Esophagus muscularis mucosa (tissue), 4 donors: ENCODE data around the gene RIMS3.

Source experiments
- EP300 ChIP-seq: sonication (generic); formaldehyde crosslinking; IDR thresholded peaks from one replicate; pipeline ENCODE4 v1.6.1; 2017; ENCODE audit warnings: antibody characterized with exemption
- POLR2A ChIP-seq: fragments of 450-650 bp; IDR thresholded peaks from one replicate; pipeline ENCODE4 v1.6.1; 2017; ENCODE audit warnings: antibody characterized with exemption, moderate library complexity, mild to moderate bottlenecking, low read depth
- POLR2AphosphoS5 ChIP-seq, 2 donors: sonication (generic); formaldehyde crosslinking; IDR thresholded peaks; one replicate each; pipeline ENCODE4 v1.6.1; 2017; ENCODE audit warnings: antibody characterized with exemption in 2 of 2
- TF ChIP-seq, protein P1 (sequence below), 3 experiments: fragments of 200-600 bp in 2 of 3; fragments of 450-650 bp in 1 of 3; sonication (generic) in 2 of 3; IDR thresholded peaks; one replicate each; pipeline ENCODE4 v1.5.1; 2017 to 2019; ENCODE audit warnings: antibody characterized with exemption in 3 of 3, mild to moderate bottlenecking in 2 of 3, moderate library complexity in 1 of 3

DNA sequence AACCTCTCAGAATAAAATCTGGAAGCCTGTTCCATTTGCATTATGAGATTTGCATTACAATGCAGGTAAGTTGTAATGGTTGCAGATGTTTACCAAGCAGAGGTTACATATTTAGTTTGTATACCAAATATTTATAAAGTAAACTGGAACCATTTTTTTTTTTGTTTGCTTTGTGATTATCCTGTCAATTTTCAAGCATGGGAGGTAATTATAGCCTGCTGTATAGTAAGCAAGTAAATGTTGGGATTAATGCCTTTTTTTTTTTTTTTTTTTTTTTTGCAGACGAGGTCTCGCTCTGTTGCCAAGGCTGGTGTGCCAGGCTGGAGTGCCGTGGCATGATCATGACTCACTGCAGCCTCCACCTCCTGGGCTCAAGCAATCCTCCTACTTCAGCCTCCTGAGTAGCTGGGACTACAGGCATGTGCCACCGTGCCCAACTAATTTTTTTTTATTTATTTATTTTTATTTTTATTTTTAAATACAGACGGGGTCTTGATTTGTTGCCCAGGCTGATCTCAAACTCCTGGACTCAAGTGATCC, 47.0 kb upstream of the RIMS3 start:
- TF ChIP-seq POLR2A (no peak), POLR2AphosphoS5 (IDR thresholded peaks at IDR 0.05) (no peak), EP300 (no peak)
- TF ChIP-seq, protein P1, sequence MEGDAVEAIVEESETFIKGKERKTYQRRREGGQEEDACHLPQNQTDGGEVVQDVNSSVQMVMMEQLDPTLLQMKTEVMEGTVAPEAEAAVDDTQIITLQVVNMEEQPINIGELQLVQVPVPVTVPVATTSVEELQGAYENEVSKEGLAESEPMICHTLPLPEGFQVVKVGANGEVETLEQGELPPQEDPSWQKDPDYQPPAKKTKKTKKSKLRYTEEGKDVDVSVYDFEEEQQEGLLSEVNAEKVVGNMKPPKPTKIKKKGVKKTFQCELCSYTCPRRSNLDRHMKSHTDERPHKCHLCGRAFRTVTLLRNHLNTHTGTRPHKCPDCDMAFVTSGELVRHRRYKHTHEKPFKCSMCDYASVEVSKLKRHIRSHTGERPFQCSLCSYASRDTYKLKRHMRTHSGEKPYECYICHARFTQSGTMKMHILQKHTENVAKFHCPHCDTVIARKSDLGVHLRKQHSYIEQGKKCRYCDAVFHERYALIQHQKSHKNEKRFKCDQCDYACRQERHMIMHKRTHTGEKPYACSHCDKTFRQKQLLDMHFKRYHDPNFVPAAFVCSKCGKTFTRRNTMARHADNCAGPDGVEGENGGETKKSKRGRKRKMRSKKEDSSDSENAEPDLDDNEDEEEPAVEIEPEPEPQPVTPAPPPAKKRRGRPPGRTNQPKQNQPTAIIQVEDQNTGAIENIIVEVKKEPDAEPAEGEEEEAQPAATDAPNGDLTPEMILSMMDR (IDR thresholded peaks at IDR 0.05) = no peak
